NCI-H2196 treated with DMSO at 0.1 percent for 48 hours (cell line): Measurements from ENCODE around the gene GJB6.
"Not testable (repeated sequence)": the region's sequence is repeated elsewhere in the genome, so short reads cannot be mapped to it uniquely, and the experiment has no call there.

Source experiments
- DNase-seq: peaks from one replicate; lab custom pipeline; 2025; ENCODE audit not compliant: unreplicated experiment; lab: John Stamatoyannopoulos, UW

The GJB6 gene

DNA sequence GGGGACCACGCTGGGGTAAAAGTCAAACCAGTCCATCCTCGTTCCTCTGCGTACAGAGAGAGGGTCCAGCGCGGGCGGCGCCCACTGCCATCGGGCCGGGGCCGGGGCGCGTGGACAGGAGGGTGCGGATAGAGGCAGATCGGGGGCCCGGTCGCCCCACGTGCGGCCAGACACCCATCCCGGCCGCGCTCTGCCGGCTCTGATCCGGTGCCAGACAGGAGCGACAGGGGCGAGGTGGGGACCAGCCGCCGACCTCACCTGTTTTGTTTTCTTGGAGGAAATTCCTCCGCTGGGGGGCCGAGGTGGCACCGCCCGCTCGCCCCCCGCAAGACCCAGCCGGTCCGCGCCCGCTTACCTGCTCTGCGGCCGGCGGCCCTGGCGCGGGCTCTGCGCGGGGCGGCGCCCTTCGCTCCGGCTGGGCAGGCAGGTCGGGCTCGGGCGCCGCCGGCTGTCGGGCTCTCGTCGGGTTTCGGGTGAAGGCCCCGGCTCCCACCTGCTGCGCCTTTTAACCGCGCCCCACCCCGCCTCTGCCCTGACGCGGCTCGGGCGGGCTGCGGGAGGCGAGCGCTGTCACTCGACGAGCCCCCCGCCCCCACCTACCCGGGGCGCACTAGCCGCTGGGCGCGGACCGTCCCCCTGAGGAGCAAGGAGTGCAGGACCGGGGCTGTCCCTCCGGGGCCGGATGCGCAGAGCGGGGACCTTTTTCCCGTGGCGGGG, at the start of gene GJB6:
Gene GJB6 (minus strand): TSS at position 481 of the 717 bp plus-strand sequence. CDS start 8,839 bp downstream, outside the sequence.
- no peak for DNase-seq

GRCh38 chr13:20276901-20277300, 44.8 kb upstream of the GJB6 start:
- DNase-seq: not testable (repeated sequence)

- no peak for DNase-seq
Observed at GRCh38 chr13:20274466-20274865, 42.3 kb upstream of the GJB6 start.

- DNase-seq: no peak
Observed at GRCh38 chr13:20272588-20273171, 40.6 kb upstream of the GJB6 start.

DNA sequence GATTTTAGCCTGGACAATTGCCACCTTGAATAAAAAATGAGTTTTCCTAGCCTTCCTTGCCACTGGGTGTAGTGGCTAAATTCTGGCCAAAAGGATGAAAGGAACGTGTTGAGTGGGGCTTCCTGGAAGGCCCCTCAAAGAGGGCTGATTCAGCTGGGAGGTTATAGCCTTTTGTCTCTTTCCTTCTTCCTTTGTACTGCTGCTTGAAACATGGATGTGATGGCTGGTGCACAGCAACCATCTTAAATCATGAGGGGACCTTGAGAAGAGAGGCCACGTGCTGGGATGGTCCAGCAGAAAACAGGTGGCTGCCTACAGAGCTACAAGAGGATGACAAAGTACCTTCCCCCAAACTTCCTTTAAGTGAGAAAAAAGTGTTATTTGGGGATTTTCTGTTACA, 40.0 kb upstream of the GJB6 start:
- DNase-seq: no peak

DNA sequence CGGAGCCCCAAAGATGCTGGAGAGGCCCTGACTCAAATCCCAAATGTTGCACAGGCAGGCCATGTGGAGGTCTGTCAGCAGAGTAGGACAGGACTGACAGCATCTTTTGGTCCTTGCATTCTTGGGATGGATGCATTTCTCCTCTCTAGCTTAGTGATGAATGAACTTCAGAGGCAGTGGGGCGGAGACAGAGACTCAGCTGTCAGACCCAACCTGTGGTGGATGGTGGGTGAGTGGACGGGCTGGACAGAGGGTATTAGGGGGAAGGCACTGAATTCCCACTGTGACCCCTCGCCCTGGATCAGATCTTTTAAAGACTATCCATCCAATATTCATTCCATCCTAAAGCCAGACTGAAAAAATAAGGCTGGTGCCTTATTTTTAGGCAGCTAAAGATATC, 39.3 kb upstream of the GJB6 start:
- DNase-seq: no peak

DNA sequence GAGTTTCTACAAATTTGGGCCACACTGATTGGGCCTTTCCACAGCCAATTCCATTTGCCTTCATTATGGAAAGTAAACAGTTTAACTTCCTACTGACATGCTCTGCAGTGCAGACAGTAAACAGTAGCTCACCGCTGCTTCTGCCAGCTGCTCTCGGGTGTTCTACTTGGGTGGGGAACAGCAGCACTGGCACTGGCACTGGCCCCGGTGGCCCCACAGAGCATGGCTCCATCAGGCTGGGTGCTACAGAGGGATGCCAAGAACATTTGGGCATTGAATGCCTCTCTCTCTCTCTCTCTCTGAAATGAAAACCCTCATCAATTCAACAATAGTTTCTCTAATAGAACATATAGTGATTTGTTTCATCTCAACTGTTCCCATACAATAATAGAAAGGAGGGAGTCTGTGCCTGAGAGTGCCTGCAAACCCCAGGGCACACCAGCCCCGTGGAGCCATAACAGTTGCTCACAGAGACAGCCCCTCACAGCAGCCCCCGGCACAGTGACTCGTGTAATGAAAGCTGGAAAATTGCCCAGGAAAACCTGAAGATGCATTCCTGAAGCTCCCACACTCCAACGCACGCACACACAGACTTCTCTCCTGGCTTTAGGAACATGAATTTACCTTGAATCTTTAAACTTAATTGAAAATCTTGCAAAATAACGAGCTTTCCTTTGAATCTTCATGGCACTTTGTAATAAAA, 38.2 kb upstream of the GJB6 start:
- DNase-seq: no peak

DNA sequence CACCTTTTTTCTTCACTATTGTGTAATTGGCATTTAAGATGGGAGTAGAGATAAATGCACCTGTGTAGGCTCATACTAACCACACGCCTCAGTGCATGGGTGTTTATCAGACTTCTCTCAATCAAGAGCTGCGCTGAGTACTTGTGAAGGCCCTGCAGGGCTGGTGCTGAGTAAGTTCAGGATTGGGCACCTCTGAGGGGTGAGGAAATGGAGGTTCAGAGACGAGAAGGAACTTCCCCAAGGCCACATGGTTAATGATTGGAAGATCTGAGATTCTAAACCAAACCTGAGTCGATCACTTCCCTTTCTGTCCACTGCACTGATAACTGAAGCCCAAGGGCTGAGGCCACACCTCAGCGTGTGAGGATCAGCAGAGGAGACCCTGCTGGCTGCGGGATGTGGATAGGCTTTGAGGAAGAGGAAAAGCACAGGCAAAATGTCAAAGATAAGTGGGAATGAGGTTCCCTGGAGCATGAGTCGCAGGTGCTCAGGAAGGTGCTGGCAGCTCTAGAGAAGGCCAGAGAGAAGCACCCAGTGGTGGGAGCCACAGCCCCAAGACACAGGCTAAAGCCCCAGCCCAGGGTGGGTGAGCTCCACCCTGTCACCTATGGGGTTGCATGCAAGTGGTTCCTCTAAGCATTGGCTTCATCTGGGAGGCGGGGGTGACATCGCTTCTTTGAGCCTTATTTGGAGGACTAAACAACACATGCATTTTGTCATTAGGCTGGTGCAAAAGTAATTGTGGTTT, 32.3 kb upstream of the GJB6 start:
- DNase-seq: no peak

GRCh38 chr13:20263393-20264044, 31.4 kb upstream of the GJB6 start:
- DNase-seq: no peak

DNA sequence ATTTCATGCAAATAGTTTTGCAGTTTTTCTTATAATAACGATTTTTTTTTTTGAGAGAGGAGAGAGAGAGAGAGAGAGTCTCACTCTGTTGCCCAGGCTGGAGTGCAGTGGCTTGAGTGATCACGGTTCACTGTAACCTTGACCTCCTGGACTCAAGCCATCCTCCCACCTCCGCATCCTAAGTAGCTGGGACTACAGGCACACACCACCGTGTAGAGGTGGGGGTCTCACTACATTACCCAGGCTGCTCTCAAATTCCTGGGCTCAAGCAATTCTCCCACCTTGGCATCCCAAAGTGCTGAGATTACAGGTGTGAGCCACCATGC, 26.8 kb upstream of the GJB6 start:
- DNase-seq: no peak

GRCh38 chr13:20258208-20258962, 26.3 kb upstream of the GJB6 start:
- DNase-seq: no peak

GRCh38 chr13:20254076-20254475, 22.0 kb upstream of the GJB6 start:
- no peak for DNase-seq

GRCh38 chr13:20249913-20250312, 17.8 kb upstream of the GJB6 start:
- no peak for DNase-seq

DNA sequence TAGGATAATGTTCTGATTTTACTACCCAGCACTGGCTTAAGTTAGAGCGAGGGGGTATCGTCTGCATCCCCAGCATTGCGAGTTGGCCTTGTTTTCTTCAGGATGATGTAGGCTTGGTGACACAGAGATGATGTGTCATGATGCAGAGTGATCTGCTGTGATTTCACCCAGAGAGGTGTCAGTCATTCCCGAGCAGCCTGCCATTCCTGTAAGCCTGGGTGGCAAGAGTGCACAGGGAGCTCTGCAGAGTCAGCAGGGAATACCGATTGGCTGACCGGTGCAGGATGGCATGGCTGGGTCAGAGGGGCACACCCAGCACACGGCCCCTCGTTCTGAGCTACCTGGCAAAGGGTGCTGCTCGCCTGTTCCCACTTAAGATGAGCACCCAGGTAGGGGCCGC, 15.8 kb upstream of the GJB6 start:
- DNase-seq: no peak

- no peak for DNase-seq
Observed at GRCh38 chr13:20247403-20247802, 15.3 kb upstream of the GJB6 start.

- DNase-seq: no peak
Observed at GRCh38 chr13:20241593-20241992, 9.5 kb upstream of the GJB6 start.

GRCh38 chr13:20239748-20240147, 7.6 kb upstream of the GJB6 start:
- DNase-seq: no peak

GRCh38 chr13:20232556-20233277, 598 bp upstream of the GJB6 start:
- no peak for DNase-seq

- no peak for DNase-seq
Observed at GRCh38 chr13:20230913-20231838, 943 bp downstream of the GJB6 start.
